LNCAP (cell line): ENCODE data around the gene MBOAT7.

ENCODE experiments used
- CTCF ChIP-seq: fragments of 450-650 bp; IDR thresholded peaks from 2 replicates; pipeline ENCODE4 v1.5.1; 2017; ENCODE audit warnings: mild to moderate bottlenecking

The MBOAT7 gene

DNA sequence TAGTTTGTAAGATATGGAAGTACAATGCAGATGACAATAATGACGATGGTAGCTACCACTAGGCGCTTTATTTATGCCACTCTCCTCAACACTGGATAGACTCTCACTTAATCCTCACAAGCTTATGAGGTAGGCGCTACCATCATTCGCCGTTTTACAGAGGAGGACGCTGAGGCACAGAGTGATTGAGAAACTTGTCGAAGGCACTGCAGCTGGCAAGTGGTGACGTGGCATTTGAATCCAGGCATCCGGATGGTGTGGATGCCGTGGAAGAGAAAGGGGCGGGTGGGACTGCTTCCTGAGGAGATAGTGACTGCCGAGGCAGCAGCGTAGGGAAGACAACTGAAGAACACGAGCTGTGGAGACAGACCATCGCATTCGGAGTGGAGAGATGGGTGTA lies 10.0 kb upstream of the MBOAT7 start:
- TF ChIP-seq CTCF = no peak

- TF ChIP-seq CTCF = no peak
Observed at GRCh38 chr19:54197121-54197520, 7.7 kb upstream of the MBOAT7 start.

DNA sequence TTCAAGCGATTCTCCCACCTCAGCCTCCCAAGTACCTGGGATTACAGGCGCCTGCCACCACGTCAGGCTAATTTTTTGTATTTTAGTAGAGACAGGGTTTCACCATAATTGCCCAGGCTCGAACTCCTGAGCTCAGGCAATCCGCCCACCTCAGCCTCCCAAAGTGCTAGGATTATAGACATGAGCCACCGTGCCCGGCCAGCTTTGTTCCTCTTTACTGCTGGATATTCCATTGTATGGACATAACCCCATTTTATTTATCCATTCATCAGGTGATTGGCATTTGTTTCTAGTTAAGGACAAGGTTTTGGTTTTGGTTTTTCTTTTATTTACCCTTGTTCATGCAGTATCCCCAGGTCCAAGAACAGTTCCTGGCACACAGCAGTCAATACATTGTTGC lies 7.2 kb upstream of the MBOAT7 start:
- TF ChIP-seq CTCF = no peak

GRCh38 chr19:54193011-54193410 lies 3.6 kb upstream of the MBOAT7 start:
- TF ChIP-seq CTCF = no peak

- no peak for TF ChIP-seq CTCF
Observed at GRCh38 chr19:54191811-54192453, 2.6 kb upstream of the MBOAT7 start.

GRCh38 chr19:54191011-54191810 lies 1.8 kb upstream of the MBOAT7 start, which contains the start of gene TSEN34:
TSS of gene TSEN34 (plus strand) at chr19:54191308. CDS start at chr19:54191365, 57 bp downstream.
- no peak for TF ChIP-seq CTCF

DNA sequence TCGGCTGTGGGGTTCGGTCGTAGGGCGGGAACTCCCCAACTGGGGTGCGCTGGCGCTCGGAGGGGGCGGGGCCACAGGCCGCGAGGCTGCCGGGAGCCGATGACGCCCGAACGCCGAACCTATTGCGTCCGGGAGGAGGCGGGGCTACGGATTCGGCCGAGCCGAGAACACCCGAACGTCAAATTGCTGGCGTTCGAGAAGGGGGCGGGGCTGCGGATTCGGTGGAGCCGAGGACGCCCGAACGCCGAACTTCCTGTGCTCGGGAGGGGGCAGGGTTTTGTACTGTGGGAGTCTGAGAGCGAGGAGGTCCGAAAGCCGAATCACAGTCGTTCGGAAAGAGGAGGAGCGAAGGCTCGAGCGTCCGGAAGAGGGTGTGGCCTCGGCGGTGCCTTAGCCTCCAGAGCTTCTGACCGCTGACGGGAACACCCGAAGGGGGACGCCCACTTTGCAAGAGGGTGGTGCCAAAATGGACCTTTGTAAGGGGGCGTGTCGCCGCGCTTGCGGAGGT lies 1.2 kb upstream of the MBOAT7 start:
- no peak for TF ChIP-seq CTCF
